Stimulated activated CD4-positive, alpha-beta T cell treated with anti-CD3 and anti-CD28 coated beads, Interleukin-12 subunit alpha, Interleukin-12 subunit beta, amount 100 ng/mL, for 48 hours (primary cell): ENCODE measurements around the gene OR51L1.

Source experiments
- DNase-seq, 3 donors: peaks; one replicate each; pipeline ENCODE4 v3.0.0-alpha.2; 2020; ENCODE audit warnings: low read depth in 2 of 3, low spot score in 1 of 3

The OR51L1 gene

DNA sequence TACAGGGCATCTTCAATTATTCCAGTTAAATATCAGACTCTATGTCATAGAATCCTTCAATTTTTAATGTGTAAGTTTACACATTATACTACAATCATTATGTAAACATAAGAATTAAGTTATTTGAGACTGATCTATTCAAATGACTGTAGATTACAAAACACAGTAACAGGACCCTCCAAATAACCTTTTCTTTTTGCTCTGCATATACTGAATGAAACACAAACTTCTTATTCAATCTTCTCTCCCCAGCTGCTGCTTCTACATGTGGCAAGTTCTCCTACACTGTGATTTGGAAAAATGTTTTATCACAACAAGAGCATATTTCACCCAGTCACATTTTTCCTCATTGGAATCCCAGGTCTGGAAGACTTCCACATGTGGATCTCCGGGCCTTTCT lies 51.6 kb downstream of the OR51L1 start, which contains the start of gene OR52J3:
TSS of gene OR52J3 (plus strand) at position 301 of the 400 bp plus-strand sequence. CDS start at position 301, 0 bp downstream.
- DNase-seq: no peak

DNA sequence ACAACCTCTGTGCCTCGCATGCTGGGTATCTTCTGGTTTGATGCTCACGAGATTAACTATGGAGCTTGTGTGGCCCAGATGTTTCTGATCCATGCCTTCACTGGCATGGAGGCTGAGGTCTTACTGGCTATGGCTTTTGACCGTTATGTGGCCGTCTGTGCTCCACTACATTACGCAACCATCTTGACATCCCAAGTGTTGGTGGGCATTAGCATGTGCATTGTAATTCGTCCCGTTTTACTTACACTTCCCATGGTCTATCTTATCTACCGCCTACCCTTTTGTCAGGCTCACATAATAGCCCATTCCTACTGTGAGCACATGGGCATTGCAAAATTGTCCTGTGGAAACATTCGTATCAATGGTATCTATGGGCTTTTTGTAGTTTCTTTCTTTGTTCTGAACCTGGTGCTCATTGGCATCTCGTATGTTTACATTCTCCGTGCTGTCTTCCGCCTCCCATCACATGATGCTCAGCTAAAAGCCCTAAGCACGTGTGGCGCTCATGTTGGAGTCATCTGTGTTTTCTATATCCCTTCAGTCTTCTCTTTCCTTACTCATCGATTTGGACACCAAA lies 52.2 kb downstream of the OR51L1 start:
- DNase-seq: no peak
